Neural progenitor cell (in vitro differentiated cells): Measurements from ENCODE around the gene RPS10.

Experiments used
- EZH2 ChIP-seq: fragments of 200-600 bp; sonication (generic); IDR thresholded peaks from 2 replicates; pipeline ENCODE4 v1.6.1; 2017; ENCODE audit warnings: antibody characterized with exemption, mild to moderate bottlenecking, moderate library complexity
- TF ChIP-seq, protein P1 (sequence below): fragments of 200-600 bp; sonication (generic); IDR thresholded peaks from 2 replicates; pipeline ENCODE4 v1.5.1; 2017; ENCODE audit warnings: antibody characterized with exemption, mild to moderate bottlenecking

DNA sequence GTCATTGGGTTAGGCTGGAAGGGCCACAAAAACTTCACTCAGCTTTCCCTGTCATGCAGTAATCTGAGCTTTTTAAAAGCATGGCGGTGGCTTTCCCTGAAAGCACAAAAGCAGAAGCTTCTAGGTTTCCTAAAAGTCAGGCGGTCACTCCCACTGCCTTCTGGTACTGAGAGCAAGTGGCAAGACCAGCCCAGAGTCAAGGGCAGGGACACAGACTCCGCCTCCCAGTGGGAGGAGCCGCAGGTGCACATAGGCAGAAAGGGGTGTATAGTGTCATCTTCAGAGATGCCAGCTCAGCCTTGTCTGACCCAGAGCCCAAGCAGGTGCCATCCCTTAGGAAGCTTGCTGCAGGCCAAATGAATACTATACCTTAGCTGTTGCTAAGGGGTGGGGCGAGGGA is 22.0 kb upstream of the RPS10 start:
- TF ChIP-seq EZH2, result no peak
- TF ChIP-seq, protein P1, sequence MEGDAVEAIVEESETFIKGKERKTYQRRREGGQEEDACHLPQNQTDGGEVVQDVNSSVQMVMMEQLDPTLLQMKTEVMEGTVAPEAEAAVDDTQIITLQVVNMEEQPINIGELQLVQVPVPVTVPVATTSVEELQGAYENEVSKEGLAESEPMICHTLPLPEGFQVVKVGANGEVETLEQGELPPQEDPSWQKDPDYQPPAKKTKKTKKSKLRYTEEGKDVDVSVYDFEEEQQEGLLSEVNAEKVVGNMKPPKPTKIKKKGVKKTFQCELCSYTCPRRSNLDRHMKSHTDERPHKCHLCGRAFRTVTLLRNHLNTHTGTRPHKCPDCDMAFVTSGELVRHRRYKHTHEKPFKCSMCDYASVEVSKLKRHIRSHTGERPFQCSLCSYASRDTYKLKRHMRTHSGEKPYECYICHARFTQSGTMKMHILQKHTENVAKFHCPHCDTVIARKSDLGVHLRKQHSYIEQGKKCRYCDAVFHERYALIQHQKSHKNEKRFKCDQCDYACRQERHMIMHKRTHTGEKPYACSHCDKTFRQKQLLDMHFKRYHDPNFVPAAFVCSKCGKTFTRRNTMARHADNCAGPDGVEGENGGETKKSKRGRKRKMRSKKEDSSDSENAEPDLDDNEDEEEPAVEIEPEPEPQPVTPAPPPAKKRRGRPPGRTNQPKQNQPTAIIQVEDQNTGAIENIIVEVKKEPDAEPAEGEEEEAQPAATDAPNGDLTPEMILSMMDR, result no peak
